HL-60 (cell line): ENCODE measurements around the gene ATG4B.

Experiments used
- GABPA ChIP-seq: IDR thresholded peaks from 2 replicates; pipeline ENCODE4 v1.6.1; 2012; ENCODE audit warnings: low read depth
- SPI1 ChIP-seq: IDR thresholded peaks from 2 replicates; pipeline ENCODE4 v1.6.1; 2012; ENCODE audit warnings: low read depth, mild to moderate bottlenecking, borderline replicate concordance
- TF ChIP-seq, protein P1 (sequence below): IDR thresholded peaks from one replicate; pipeline ENCODE4 v1.5.1; 2011; ENCODE audit warnings: low read length, control low read depth, inconsistent platforms; ENCODE audit not compliant: insufficient read depth

DNA sequence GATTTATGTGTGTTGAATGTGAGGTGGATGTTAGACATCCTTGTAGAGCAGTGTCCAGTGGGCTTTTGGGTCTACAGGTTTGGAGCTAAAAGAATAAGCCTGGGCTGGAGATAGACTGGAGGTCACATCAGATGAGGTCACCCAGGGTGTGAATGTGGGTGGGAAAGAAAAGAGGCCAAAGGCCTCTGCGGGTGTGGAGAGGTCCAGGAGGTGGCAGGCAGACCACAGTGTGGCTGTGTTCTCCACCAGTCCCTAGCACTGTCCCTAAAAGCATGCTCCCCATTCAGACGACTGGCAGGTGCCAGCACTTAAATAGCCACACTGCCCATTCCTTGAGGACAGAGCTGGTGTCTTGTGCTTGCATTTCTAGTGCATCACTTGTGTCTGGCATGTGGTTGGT, 4.1 kb downstream of the ATG4B start:
- TF ChIP-seq, protein P1, sequence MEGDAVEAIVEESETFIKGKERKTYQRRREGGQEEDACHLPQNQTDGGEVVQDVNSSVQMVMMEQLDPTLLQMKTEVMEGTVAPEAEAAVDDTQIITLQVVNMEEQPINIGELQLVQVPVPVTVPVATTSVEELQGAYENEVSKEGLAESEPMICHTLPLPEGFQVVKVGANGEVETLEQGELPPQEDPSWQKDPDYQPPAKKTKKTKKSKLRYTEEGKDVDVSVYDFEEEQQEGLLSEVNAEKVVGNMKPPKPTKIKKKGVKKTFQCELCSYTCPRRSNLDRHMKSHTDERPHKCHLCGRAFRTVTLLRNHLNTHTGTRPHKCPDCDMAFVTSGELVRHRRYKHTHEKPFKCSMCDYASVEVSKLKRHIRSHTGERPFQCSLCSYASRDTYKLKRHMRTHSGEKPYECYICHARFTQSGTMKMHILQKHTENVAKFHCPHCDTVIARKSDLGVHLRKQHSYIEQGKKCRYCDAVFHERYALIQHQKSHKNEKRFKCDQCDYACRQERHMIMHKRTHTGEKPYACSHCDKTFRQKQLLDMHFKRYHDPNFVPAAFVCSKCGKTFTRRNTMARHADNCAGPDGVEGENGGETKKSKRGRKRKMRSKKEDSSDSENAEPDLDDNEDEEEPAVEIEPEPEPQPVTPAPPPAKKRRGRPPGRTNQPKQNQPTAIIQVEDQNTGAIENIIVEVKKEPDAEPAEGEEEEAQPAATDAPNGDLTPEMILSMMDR: no peak
- no peak for TF ChIP-seq SPI1
- TF ChIP-seq GABPA: no peak
